ENCODE results near the gene CDKAL1. TPM values are rescaled to one million over a fixed set of nuclear protein-coding genes. Genes with fewer than 3 reads are reported as not detected.

The CDKAL1 gene
- total and polyA plus RNA-seq, 9 of the 15 experiments (the other 6 are each of a cell fraction or from before 2014, with no cell fraction given) = 11.2 to 36.3 (median 20.1) TPM

GRCh38 chr6:20509212-20509611, 25.0 kb upstream of the CDKAL1 start:
- Histone ChIP-seq H4K20me1 (replicated peaks; ENCODE audit: control insufficient read depth, insufficient read depth, low read length) (no peaks in the 10 kb centered on the region), H2AFZ (ENCODE audit: low read depth, low read length) (no peak overlapping the region), H3K4me2 (ENCODE audit: insufficient read depth, low read length) (no peak overlapping the region), H3K79me2 (ENCODE audit: control insufficient read depth, insufficient read depth, low read length) (no peaks in the 10 kb centered on the region), H3K9ac (ENCODE audit: insufficient read depth in 1 of 2, low read depth in 2 of 2, low read length in 2 of 2) (no peak overlapping the region), H3K36me3 (ENCODE audit: control insufficient read depth, insufficient read depth, low read length) (no peaks in the 10 kb centered on the region), H3K27ac (ENCODE audit: extremely low read depth, low read depth, low read length) (no peak overlapping the region), H3K9me3 (replicated peaks; ENCODE audit: control insufficient read depth, insufficient read depth, low read depth, low read length) (no peaks in the 10 kb centered on the region), H3K4me1 (replicated peaks in 1 of 2; ENCODE audit: control insufficient read depth in 2 of 2, insufficient read depth in 2 of 2, low read length in 2 of 2) (no peaks in the 10 kb centered on the region; a peak in 1 of 5 replicates), H3K27me3 (ENCODE audit: control insufficient read depth in 2 of 2, insufficient read depth in 2 of 2, low read length in 2 of 2) (no peaks in the 10 kb centered on the region), H3K9me1 (ENCODE audit: control insufficient read depth, insufficient read depth, low read length) (no peaks in the 10 kb centered on the region), H3K4me3 (no peak overlapping the region)
- in situ Hi-C loops (cut with MboI) (no loop called here), intact Hi-C loops (cut with micrococcal nuclease) (no loop called here)
- TF ChIP-seq ZNF318 (IDR thresholded peaks at IDR 0.05; ENCODE audit: borderline replicate concordance in 1 of 2, low read depth in 1 of 2) = no peak
- TF ChIP-seq SMARCA4 (IDR thresholded peaks at IDR 0.05) = no peak
- no peak for TF ChIP-seq ZNF217 (CRISPR knock-in tag; IDR thresholded peaks at IDR 0.05)
- TF ChIP-seq TCF7L2 (IDR thresholded peaks at IDR 0.05; ENCODE audit: low read depth, low read length) = no peak
- no peak for TF ChIP-seq NRF1 (conservative IDR thresholded peaks at IDR 0.05 in 1 of 2, IDR thresholded peaks at IDR 0.05 in 1 of 2)
- TF ChIP-seq ZNF644 (tag; IDR thresholded peaks at IDR 0.05; ENCODE audit: low read depth) = no peak
- TF ChIP-seq EWSR1 (IDR thresholded peaks at IDR 0.05; ENCODE audit: borderline replicate concordance, low read depth, partially characterized antibody) = no peak
- ATAC-seq (no peak), FAIRE-seq (no peak), DNase-seq (ENCODE audit: extremely low read depth in 1 of 4, low spot score in 3 of 4) (no peak)
- no TSS peak for BruUV-seq (replicated peaks)
- WGBS (ENCODE audit: insufficient coverage, low coverage, missing lambda C conversion rate) = 27% methylated on average over 2 of the region's 2 CpGs
- ChIA-PET POLR2A (no interaction called here), CTCF (ENCODE audit: low intra/inter-chr PET ratio) (no interaction called here)

Measured in K562 (cell line).